Measurements from ENCODE around the gene PHLDA3. TPM values are rescaled to one million over a fixed set of nuclear protein-coding genes. Genes with fewer than 3 reads are reported as not detected.

Gene PHLDA3
- total and polyA plus RNA-seq, 9 donors: 4.7 to 38.2 (median 27.3) TPM

GRCh38 chr1:201487742-201488141, 18.8 kb upstream of the PHLDA3 start:
- 32 to 41% (median 40%) methylated on average over 2 of the region's 2 CpGs for WGBS, 3 donors
- no peak overlapping the region for H3K4me3 ChIP-seq
- no peaks in the 10 kb centered on the region for H3K9me3 ChIP-seq
- no peak for DNase-seq
- no peaks in the 10 kb centered on the region for H3K27me3 ChIP-seq
- peaks cover 11% of the 10 kb centered on the region for H3K4me1 ChIP-seq (ENCODE audit: insufficient read depth)
- TF ChIP-seq EP300 (IDR thresholded peaks at IDR 0.05): no peak
- TF ChIP-seq CTCF (IDR thresholded peaks at IDR 0.05): no peak
- no peak for TF ChIP-seq POLR2A (IDR thresholded peaks at IDR 0.05)
- no peaks in the 10 kb centered on the region for H3K36me3 ChIP-seq
- intact Hi-C loops (cut with DNase I): no loop called here
- H3K27ac ChIP-seq: peak overlapping the region; percentile 8 to 30

DNA sequence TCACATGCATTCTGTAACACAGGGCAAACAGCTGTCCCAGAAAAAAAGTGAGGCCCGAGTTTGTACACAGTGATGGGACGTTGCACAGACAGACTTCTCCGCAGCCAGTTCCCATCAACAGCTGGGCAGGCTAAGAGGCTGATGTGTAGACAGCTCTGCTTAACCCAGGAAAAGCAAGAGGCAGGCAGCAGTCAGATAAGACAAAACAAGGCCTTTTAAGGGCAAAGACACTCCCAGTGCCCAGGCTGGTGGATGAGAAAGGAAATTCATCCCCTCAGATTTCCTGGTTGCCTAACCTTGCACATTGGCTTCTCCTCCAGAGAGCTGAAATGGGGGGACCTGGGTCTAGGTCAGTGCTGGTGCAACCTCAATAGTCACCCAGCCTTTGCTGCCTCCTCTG, 17.2 kb upstream of the PHLDA3 start:
- peak in 2 of 5 donors; percentile 22 to 34 for DNase-seq
- no peaks in the 10 kb centered on the region for H3K9me3 ChIP-seq
- peak overlapping the region in 1 of 2 donors; percentile 18 for H3K27ac ChIP-seq
- no peaks in the 10 kb centered on the region for H3K36me3 ChIP-seq
- no peaks in the 10 kb centered on the region for H3K27me3 ChIP-seq
- WGBS, 3 donors: 12 to 23% (median 17%) methylated on average over 3 of the region's 3 CpGs
- TF ChIP-seq CTCF (IDR thresholded peaks at IDR 0.05): no peak
- TF ChIP-seq EP300 (IDR thresholded peaks at IDR 0.05): no peak
- TF ChIP-seq POLR2A (IDR thresholded peaks at IDR 0.05): no peak
- H3K4me1 ChIP-seq (ENCODE audit: insufficient read depth): peaks cover 3% of the 10 kb centered on the region
- no peak overlapping the region for H3K4me3 ChIP-seq
- intact Hi-C loops (cut with DNase I): no loop called here

DNA sequence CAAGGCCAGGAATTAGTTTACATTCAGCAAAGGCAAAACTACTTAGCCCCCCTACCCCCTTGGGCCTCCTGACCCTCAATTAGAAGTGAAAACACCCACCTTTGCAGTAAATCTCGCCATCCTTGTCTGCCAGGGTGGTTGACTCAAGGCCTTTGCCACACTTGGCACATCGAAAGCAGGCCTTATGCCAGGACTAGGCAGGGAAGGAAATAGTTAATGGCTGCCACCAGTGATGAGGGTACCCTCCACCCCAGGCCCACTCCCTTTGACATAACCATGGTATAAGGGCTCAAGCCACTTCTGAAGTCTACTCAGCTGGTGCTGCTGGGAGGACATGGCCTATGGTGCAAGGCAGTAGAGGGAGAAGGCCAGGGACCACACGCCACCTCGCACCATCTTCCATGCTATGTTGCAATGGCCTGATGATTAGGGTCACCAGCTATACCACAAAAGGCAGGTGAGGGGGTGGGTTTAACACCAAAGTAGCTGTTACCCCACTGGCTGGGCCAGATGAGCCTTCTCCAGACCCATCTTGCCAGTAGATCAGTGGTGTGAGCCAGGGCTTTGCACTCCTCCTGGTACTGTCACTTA, 16.3 kb upstream of the PHLDA3 start:
- TF ChIP-seq EP300 (IDR thresholded peaks at IDR 0.05): no peak
- TF ChIP-seq CTCF (IDR thresholded peaks at IDR 0.05): no peak
- TF ChIP-seq POLR2A (IDR thresholded peaks at IDR 0.05): no peak
- Histone ChIP-seq H3K27me3 (no peaks in the 10 kb centered on the region), H3K4me3 (no peak overlapping the region), H3K27ac (no peak overlapping the region), H3K9me3 (no peaks in the 10 kb centered on the region), H3K4me1 (ENCODE audit: insufficient read depth) (peaks cover 3% of the 10 kb centered on the region), H3K36me3 (no peaks in the 10 kb centered on the region)
- 87 to 94% (median 89%) methylated on average over 4 of the region's 4 CpGs for WGBS, 3 donors
- intact Hi-C loops (cut with DNase I): no loop called here
- DNase-seq: peak in 1 of 5 donors; percentile 24

- Histone ChIP-seq H3K9me3 (no peaks in the 10 kb centered on the region), H3K27ac (no peak overlapping the region), H3K4me3 (no peak overlapping the region), H3K27me3 (no peaks in the 10 kb centered on the region), H3K4me1 (ENCODE audit: insufficient read depth) (no peaks in the 10 kb centered on the region), H3K36me3 (no peaks in the 10 kb centered on the region)
- intact Hi-C loops (cut with DNase I): loop anchor here in 3 of 4 donors (2.0 kb wide), 1 partner anchor 29 kb away; no protein-coding TSS in a partner anchor
- TF ChIP-seq CTCF (IDR thresholded peaks at IDR 0.05): no peak
- no peak for TF ChIP-seq POLR2A (IDR thresholded peaks at IDR 0.05)
- no peak for TF ChIP-seq EP300 (IDR thresholded peaks at IDR 0.05)
- DNase-seq: no peak
- 89 to 92% (median 92%) methylated on average over 4 of the region's 4 CpGs for WGBS, 3 donors
These were observed 14.5 kb upstream of the PHLDA3 start for GRCh38 chr1:201483373-201483949.

All from ovary (tissue), 9 donors.